Muscle layer of colon (tissue), 2 donors: ENCODE results near the gene RSRC1.

ENCODE experiments used
- H3K27ac ChIP-seq: one replicate; pipeline ENCODE4 v1.7.0; 2013; ENCODE audit warnings: low read depth, mild to moderate bottlenecking, low read length, moderate library complexity
- H3K27me3 ChIP-seq, 2 donors: one replicate each; pipeline ENCODE4 v1.7.0; 2013; ENCODE audit warnings: low read length in 2 of 2, mild to moderate bottlenecking in 2 of 2; ENCODE audit not compliant: insufficient read depth in 2 of 2, control insufficient read depth in 1 of 2
- H3K36me3 ChIP-seq: one replicate; pipeline ENCODE4 v1.7.0; 2013; ENCODE audit warnings: mild to moderate bottlenecking, low read length; ENCODE audit not compliant: insufficient read depth
- H3K4me1 ChIP-seq: one replicate; pipeline ENCODE4 v1.7.0; 2013; ENCODE audit warnings: mild to moderate bottlenecking, low read length; ENCODE audit not compliant: insufficient read depth
- H3K4me3 ChIP-seq, 2 donors: one replicate each; pipeline ENCODE4 v1.7.0; 2013; ENCODE audit warnings: low read length in 2 of 2, low read depth in 1 of 2, mild to moderate bottlenecking in 1 of 2, moderate library complexity in 1 of 2
- H3K9ac ChIP-seq: one replicate; pipeline ENCODE4 v1.7.0; 2013; ENCODE audit warnings: low read length
- H3K9me3 ChIP-seq: one replicate; pipeline ENCODE4 v1.7.0; 2013; ENCODE audit warnings: mild to moderate bottlenecking, low read length
- donor health status: abdominal sarcoma.
- donor health status: Adenocarcinoma of cecum.

Gene RSRC1

GRCh38 chr3:158140396-158140795 is 30.5 kb downstream of the RSRC1 start:
- H3K27ac ChIP-seq = no peak overlapping the region

DNA sequence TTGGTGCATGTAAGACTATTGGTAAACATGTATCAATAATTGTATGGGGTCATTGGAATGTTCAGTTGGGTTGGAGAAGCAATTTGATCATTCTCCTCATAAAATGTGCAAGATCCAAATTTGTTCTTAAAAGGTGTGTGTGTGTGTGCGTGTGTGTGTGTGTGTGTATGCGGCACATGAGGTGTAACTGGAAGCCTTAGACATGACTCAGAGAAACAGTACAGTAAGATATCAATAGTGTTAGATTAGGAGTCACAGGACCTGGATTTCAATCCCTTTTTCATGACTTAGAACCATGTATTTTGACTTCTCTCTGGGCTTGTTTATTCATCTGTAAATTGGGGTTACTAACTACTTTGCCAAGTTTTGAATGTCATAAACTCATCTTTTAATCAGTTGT is 38.3 kb downstream of the RSRC1 start:
- H3K4me1 ChIP-seq = no peaks in the 10 kb centered on the region
- no peak overlapping the region for H3K27ac ChIP-seq
- no peak overlapping the region for H3K4me3 ChIP-seq
- no peaks in the 10 kb centered on the region for H3K9me3 ChIP-seq
- H3K9ac ChIP-seq = no peak overlapping the region
- no peaks in the 10 kb centered on the region for H3K27me3 ChIP-seq
- H3K36me3 ChIP-seq = no peaks in the 10 kb centered on the region

More at GRCh38 chr3:158140396-158140795, 30.5 kb downstream of the RSRC1 start:
- H3K27me3 ChIP-seq = no peaks in the 10 kb centered on the region
- no peaks in the 10 kb centered on the region for H3K9me3 ChIP-seq
- H3K36me3 ChIP-seq = no peaks in the 10 kb centered on the region
- no peak overlapping the region for H3K9ac ChIP-seq
- H3K4me1 ChIP-seq = no peaks in the 10 kb centered on the region
- H3K4me3 ChIP-seq = no peak overlapping the region

DNA sequence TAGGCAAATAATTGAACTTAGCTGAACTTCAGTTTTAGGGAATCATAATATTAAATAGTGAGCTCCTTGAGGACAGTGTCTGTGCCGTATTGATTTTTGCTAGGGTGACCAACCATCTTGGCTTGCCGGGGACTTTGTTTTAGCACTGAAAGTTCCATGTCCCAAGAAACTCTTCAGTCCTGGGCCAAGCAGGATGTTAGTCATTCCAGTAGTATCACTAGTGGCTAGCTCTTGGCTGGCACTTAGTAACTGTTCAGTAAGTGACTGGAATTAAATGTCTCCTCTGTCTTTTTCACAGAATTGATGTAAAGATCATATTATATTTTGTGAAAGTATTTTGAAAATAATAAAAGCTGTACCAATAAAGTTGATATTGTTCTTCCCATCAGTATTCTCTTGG is 42.3 kb downstream of the RSRC1 start:
- H3K4me3 ChIP-seq = no peak overlapping the region
- H3K9ac ChIP-seq = no peak overlapping the region
- H3K36me3 ChIP-seq = no peaks in the 10 kb centered on the region
- no peaks in the 10 kb centered on the region for H3K9me3 ChIP-seq
- no peaks in the 10 kb centered on the region for H3K4me1 ChIP-seq
- no peaks in the 10 kb centered on the region for H3K27me3 ChIP-seq
- no peak overlapping the region for H3K27ac ChIP-seq

DNA sequence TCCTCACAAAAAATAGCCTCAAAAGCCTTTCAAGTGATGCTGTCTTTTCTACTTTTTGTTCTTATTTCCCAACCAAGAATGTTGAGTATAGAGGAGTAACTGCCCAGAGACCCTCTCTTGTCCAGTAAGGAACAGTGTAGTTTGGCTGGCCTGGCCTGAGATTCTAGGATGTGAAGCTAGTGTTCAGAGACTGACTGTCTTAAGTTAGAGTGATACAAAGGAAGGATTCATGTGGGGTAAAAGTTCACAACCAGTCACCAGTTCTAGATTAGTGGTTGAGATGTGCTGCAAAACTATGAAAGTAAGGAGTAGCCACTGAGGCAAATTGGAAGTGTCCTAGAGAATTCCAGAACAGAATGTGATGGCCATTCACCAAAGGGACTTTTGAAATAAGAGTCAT is 49.1 kb downstream of the RSRC1 start:
- Histone ChIP-seq H3K4me1 (no peaks in the 10 kb centered on the region), H3K4me3 (no peak overlapping the region), H3K9me3 (no peaks in the 10 kb centered on the region), H3K27ac (no peak overlapping the region), H3K27me3 (no peaks in the 10 kb centered on the region), H3K9ac (no peak overlapping the region), H3K36me3 (no peaks in the 10 kb centered on the region)

DNA sequence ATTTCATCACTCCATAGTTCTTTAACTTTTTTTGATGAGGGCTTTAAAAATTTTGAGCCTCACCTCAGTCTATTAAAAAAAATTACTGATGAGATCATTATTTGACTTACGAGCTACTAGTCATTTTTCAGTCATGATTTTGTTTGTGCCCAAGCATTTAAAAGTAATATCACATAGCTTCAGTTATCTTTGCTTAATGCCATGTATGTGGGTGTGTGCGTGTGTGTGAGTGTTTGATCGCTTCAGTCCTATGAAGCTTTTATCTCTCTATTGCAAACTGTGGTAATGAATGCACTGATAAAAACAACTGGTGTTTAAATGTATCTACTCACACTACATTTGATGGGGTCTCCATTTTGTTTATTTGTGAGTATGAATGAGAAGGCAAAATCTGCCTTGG is 49.8 kb downstream of the RSRC1 start:
- H3K4me1 ChIP-seq = no peaks in the 10 kb centered on the region
- H3K27me3 ChIP-seq = no peaks in the 10 kb centered on the region
- H3K9me3 ChIP-seq = no peaks in the 10 kb centered on the region
- H3K9ac ChIP-seq = no peak overlapping the region
- no peaks in the 10 kb centered on the region for H3K36me3 ChIP-seq
- H3K27ac ChIP-seq = no peak overlapping the region
- H3K4me3 ChIP-seq = no peak overlapping the region

GRCh38 chr3:158160958-158161357 is 51.1 kb downstream of the RSRC1 start:
- Histone ChIP-seq H3K9ac (no peak overlapping the region), H3K4me1 (no peaks in the 10 kb centered on the region), H3K27ac (no peak overlapping the region), H3K27me3 (no peaks in the 10 kb centered on the region), H3K36me3 (no peaks in the 10 kb centered on the region), H3K4me3 (no peak overlapping the region), H3K9me3 (no peaks in the 10 kb centered on the region)

- Histone ChIP-seq H3K27ac (no peak overlapping the region), H3K9ac (no peak overlapping the region), H3K4me1 (no peaks in the 10 kb centered on the region), H3K9me3 (no peaks in the 10 kb centered on the region), H3K27me3 (no peaks in the 10 kb centered on the region), H3K36me3 (no peaks in the 10 kb centered on the region), H3K4me3 (no peak overlapping the region)
Measured at GRCh38 chr3:158165141-158165655, 55.3 kb downstream of the RSRC1 start.

DNA sequence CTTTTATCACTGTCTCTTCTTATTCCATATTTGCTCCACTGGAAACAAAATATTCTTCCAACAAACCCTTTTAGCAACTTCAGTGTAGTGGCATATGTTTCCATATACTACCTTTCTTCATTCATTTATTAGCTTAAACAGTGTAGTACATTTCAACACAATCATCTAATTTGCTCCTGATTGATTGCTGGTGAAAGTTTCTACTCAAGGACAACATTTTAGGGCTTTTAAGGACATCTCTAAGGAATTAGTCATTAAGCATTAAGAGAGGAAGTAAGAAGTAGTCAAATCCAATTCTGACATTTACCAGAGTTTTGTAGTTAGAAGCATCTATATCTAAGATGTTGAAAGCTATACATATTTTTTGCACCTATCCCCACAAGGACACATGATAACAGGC is 55.8 kb downstream of the RSRC1 start:
- H3K27ac ChIP-seq = no peak overlapping the region
- H3K4me3 ChIP-seq = no peak overlapping the region
- H3K9ac ChIP-seq = no peak overlapping the region
- H3K27me3 ChIP-seq = no peaks in the 10 kb centered on the region
- H3K9me3 ChIP-seq = no peaks in the 10 kb centered on the region
- H3K36me3 ChIP-seq = no peaks in the 10 kb centered on the region
- H3K4me1 ChIP-seq = no peaks in the 10 kb centered on the region

GRCh38 chr3:158166223-158166622 is 56.3 kb downstream of the RSRC1 start:
- no peaks in the 10 kb centered on the region for H3K36me3 ChIP-seq
- H3K27ac ChIP-seq = no peak overlapping the region
- no peak overlapping the region for H3K4me3 ChIP-seq
- no peaks in the 10 kb centered on the region for H3K9me3 ChIP-seq
- H3K4me1 ChIP-seq = no peaks in the 10 kb centered on the region
- H3K27me3 ChIP-seq = no peaks in the 10 kb centered on the region
- H3K9ac ChIP-seq = no peak overlapping the region

GRCh38 chr3:158167737-158168557 is 58.1 kb downstream of the RSRC1 start:
- Histone ChIP-seq H3K27me3 (no peaks in the 10 kb centered on the region), H3K9me3 (no peaks in the 10 kb centered on the region), H3K4me3 (no peak overlapping the region), H3K9ac (no peak overlapping the region), H3K4me1 (no peaks in the 10 kb centered on the region), H3K27ac (no peak overlapping the region), H3K36me3 (no peaks in the 10 kb centered on the region)

- Histone ChIP-seq H3K4me3 (no peak overlapping the region), H3K4me1 (no peaks in the 10 kb centered on the region), H3K27me3 (no peaks in the 10 kb centered on the region), H3K9ac (no peak overlapping the region), H3K27ac (no peak overlapping the region), H3K36me3 (no peaks in the 10 kb centered on the region), H3K9me3 (no peaks in the 10 kb centered on the region)
Measured at GRCh38 chr3:158169091-158169491, 59.2 kb downstream of the RSRC1 start.

- Histone ChIP-seq H3K27me3 (no peaks in the 10 kb centered on the region), H3K9me3 (no peaks in the 10 kb centered on the region), H3K4me1 (no peaks in the 10 kb centered on the region), H3K36me3 (no peaks in the 10 kb centered on the region), H3K27ac (no peak overlapping the region), H3K9ac (no peak overlapping the region), H3K4me3 (no peak overlapping the region)
Measured at GRCh38 chr3:158181096-158181495, 71.2 kb downstream of the RSRC1 start.
